Activated T-helper 1 cell treated with anti-CD3 and anti-CD28 coated beads, Interleukin-12 subunit alpha, Interleukin-12 subunit beta, Interleukin-2, Interleukin-4 antibody, amounts not matched to agents 30 ng/mL and 10 ng/mL and 1 ng/mL, durations not matched to agents 14 hours and 24 hours and 36 hours (primary cell): Measurements from ENCODE around the gene NUBP1. TPM values are rescaled to one million over a fixed set of nuclear protein-coding genes. Genes with fewer than 3 reads are reported as not detected.
"Not testable (repeated sequence)": the region's sequence is repeated elsewhere in the genome, so short reads cannot be mapped to it uniquely, and the experiment has no call there.

Experiments
- DNase-seq: peaks from one replicate; pipeline ENCODE4 v3.0.0; 2021; ENCODE audit warnings: low spot score
- H3K27ac Mint-ChIP-seq: one replicate; pipeline ENCODE4 v1.8.0; 2021; ENCODE audit warnings: mild to moderate bottlenecking, mixed read lengths
- H3K27me3 Mint-ChIP-seq: one replicate; pipeline ENCODE4 v1.8.0; 2022; ENCODE audit warnings: mild to moderate bottlenecking, moderate library complexity, mixed read lengths; ENCODE audit not compliant: insufficient read depth
- H3K36me3 Mint-ChIP-seq: one replicate; pipeline ENCODE4 v1.8.0; 2021; ENCODE audit warnings: low read depth, mixed read lengths
- H3K4me1 Mint-ChIP-seq: one replicate; pipeline ENCODE4 v1.8.0; 2021; ENCODE audit warnings: low read depth, mixed read lengths
- H3K4me3 Mint-ChIP-seq: one replicate; pipeline ENCODE4 v1.8.0; 2021; ENCODE audit warnings: mild to moderate bottlenecking, moderate library complexity, mixed read lengths
- H3K9me3 Mint-ChIP-seq: one replicate; pipeline ENCODE4 v1.8.0; 2021; ENCODE audit warnings: mixed read lengths
- intact Hi-C: fragments of 100-400 bp; cut with micrococcal nuclease; formaldehyde crosslinking; loops from one replicate; pipeline ENCODE4 v1.15.1; 2024
- total RNA-seq: library from RNA; stranded (reverse); gene quantifications from 2 replicates; pipeline ENCODE4 v1.2.3, GENCODE V29; 2022

The NUBP1 gene
- total RNA-seq, 1 donor from 2014 or later = 42.4 TPM

DNA sequence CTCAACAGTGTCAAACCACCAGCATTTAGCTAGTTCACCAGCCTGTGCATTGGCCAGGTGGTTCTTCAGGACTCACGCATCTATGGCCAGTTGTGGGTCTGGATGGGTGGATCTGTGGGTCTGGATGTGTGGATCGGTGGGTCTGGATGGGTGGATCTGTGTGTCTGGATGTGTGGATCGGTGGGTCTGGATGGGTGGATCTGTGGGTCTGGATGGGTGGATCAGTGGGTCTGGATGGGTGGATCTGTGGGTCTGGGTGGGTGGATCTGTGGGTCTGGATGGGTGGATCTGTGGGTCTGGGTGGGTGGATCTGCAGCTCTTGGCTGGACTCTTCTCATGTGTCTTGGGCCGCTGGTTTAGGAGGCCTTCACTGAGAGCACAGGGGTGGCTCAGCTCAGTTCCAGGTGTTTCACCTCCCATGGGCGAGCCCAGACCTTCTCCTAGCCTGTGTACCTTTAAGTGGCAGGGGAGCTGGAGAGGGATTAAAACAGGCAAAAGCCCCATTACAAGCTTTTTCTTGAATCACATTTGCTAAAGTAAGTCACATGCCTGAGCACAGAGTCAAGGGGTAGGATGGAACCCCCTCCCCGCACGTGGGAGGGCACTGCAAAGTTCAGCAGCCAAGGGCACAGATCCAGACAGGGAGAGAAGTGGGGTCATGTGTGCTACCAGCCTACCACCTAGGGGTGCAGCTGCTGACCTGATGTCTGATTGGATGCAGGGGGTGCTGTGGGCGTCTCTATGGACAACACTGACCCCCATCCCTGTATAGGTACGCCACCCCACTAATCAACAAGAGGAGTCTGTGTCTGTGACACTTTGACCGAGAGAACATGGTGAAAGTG, 3.4 kb upstream of the NUBP1 start:
- Mint-ChIP-seq H3K4me3 (no peak overlapping the region), H3K4me1 (peaks cover 53% of the 10 kb centered on the region), H3K27ac (peak overlapping the region; percentile 46), H3K27me3 (no peaks in the 10 kb centered on the region), H3K9me3 (no peaks in the 10 kb centered on the region), H3K36me3 (peaks cover 4% of the 10 kb centered on the region)
- intact Hi-C loops = loop anchor here (5.0 to 10.0 kb wide), 6 partner anchors 515 to 1943 kb away; partner anchors contain the start of genes CARHSP1, PMM2, RSL1D1 and SOCS1
- no peak for DNase-seq

- intact Hi-C loops = loop anchor here (5.0 to 10.0 kb wide), 5 partner anchors 514 to 1944 kb away; partner anchors contain the start of genes CARHSP1, PMM2, RSL1D1 and SOCS1
- Mint-ChIP-seq H3K36me3 (peaks cover 8% of the 10 kb centered on the region), H3K4me3 (no peak overlapping the region), H3K9me3 (no peaks in the 10 kb centered on the region), H3K27ac (no peak overlapping the region), H3K27me3 (no peaks in the 10 kb centered on the region), H3K4me1 (peaks cover 58% of the 10 kb centered on the region)
- no peak for DNase-seq
These were observed 2.8 kb upstream of the NUBP1 start for GRCh38 chr16:10740845-10741208.

GRCh38 chr16:10741249-10741648, 2.4 kb upstream of the NUBP1 start:
- DNase-seq, H3K4me3 Mint-ChIP-seq, H3K36me3 Mint-ChIP-seq, H3K9me3 Mint-ChIP-seq, H3K27ac Mint-ChIP-seq, H3K27me3 Mint-ChIP-seq: not testable (repeated sequence)
- peaks cover 62% of the 10 kb centered on the region for H3K4me1 Mint-ChIP-seq
- intact Hi-C loops = loop anchor here (5.0 to 10.0 kb wide), 5 partner anchors 514 to 1944 kb away; partner anchors contain the start of genes CARHSP1, PMM2, RSL1D1 and SOCS1

DNA sequence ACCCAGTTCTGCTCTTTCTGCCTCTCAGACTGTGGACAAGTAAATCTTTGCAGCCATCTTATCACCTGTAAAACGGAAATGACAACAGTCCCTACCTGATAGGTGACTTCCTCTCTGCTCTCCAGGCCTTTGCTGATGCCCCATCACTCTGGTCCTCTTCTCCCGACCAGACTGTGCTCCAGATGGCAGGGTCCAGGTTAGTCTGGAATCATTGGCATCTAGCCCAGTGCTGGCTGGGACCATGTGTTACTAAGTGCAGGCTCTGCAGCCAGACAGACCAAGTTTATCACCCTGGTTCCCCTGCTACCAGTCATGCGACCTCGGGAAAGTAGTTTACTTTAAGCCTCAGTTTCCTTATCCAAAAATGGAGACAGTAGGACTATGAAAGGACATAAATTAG, 1.8 kb upstream of the NUBP1 start:
- intact Hi-C loops = loop anchor here (5.0 to 10.0 kb wide), 5 partner anchors 513 to 1945 kb away; partner anchors contain the start of genes CARHSP1, PMM2, RSL1D1 and SOCS1
- Mint-ChIP-seq H3K27ac (no peak overlapping the region), H3K4me3 (no peak overlapping the region), H3K4me1 (peaks cover 64% of the 10 kb centered on the region), H3K36me3 (peaks cover 11% of the 10 kb centered on the region), H3K27me3 (no peaks in the 10 kb centered on the region), H3K9me3 (no peaks in the 10 kb centered on the region)
- no peak for DNase-seq

GRCh38 chr16:10743227-10743609, 424 bp upstream of the NUBP1 start:
- Mint-ChIP-seq H3K4me1 (peaks cover 59% of the 10 kb centered on the region), H3K36me3 (peaks cover 15% of the 10 kb centered on the region), H3K9me3 (no peaks in the 10 kb centered on the region), H3K4me3 (peak overlapping the region; percentile 87), H3K27ac (peak overlapping the region; percentile 93), H3K27me3 (no peaks in the 10 kb centered on the region)
- DNase-seq = no peak
- intact Hi-C loops = loop anchor here (1.0 to 10.0 kb wide), 6 partner anchors 512 to 1946 kb away; partner anchors contain the start of genes CARHSP1, HAPSTR1, PMM2 and RSL1D1

- H3K4me3 Mint-ChIP-seq = peak overlapping the region; percentile 87
- intact Hi-C loops = loop anchor here (1.0 to 10.0 kb wide), 10 partner anchors 68 to 1947 kb away; partner anchors contain the start of genes ATF7IP2, CARHSP1, CLEC16A and PMM2
- H3K9me3 Mint-ChIP-seq = no peaks in the 10 kb centered on the region
- H3K27me3 Mint-ChIP-seq = no peaks in the 10 kb centered on the region
- H3K36me3 Mint-ChIP-seq = peaks cover 18% of the 10 kb centered on the region
- H3K4me1 Mint-ChIP-seq = peaks cover 59% of the 10 kb centered on the region
- DNase-seq = no peak
- peak overlapping the region; percentile 93 for H3K27ac Mint-ChIP-seq
These were observed 858 bp downstream of the NUBP1 start for GRCh38 chr16:10744370-10745030.

DNA sequence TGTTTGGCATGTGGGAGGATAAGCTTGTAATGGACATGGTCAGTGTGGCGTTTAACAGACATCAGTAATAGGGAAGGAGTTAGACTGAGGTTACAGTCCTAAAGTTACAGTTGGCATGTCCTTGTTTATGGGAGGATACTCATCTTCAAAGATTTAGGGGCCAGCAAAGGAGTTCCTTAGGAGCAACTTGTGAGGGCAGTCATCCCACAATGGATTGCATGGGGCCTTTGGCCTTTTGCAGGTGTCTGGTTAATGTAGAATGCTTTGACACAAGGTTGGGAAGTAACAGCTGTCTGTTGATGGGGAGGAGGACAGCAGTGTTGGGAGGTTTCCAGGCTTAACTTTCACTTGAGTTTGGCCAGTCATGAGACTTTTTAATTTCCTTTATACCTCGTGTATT, 2.2 kb downstream of the NUBP1 start:
- intact Hi-C loops = loop anchor here (2.0 to 10.0 kb wide), 5 partner anchors 66 to 1881 kb away; partner anchors contain the start of genes ATF7IP2, CARHSP1 and SOCS1
- Mint-ChIP-seq H3K4me1 (peaks cover 51% of the 10 kb centered on the region), H3K36me3 (peaks cover 20% of the 10 kb centered on the region), H3K9me3 (no peaks in the 10 kb centered on the region), H3K27ac (peak overlapping the region; percentile 3), H3K4me3 (peak overlapping the region; percentile 5), H3K27me3 (no peaks in the 10 kb centered on the region)
- no peak for DNase-seq

- peaks cover 41% of the 10 kb centered on the region for H3K4me1 Mint-ChIP-seq
- H3K27me3 Mint-ChIP-seq = no peaks in the 10 kb centered on the region
- DNase-seq = no peak
- peak overlapping the region; percentile 8 for H3K27ac Mint-ChIP-seq
- intact Hi-C loops = no loop called here
- no peaks in the 10 kb centered on the region for H3K9me3 Mint-ChIP-seq
- H3K36me3 Mint-ChIP-seq = peaks cover 25% of the 10 kb centered on the region
- H3K4me3 Mint-ChIP-seq = no peak overlapping the region
These were observed 7.2 kb downstream of the NUBP1 start for GRCh38 chr16:10750793-10751192.

DNA sequence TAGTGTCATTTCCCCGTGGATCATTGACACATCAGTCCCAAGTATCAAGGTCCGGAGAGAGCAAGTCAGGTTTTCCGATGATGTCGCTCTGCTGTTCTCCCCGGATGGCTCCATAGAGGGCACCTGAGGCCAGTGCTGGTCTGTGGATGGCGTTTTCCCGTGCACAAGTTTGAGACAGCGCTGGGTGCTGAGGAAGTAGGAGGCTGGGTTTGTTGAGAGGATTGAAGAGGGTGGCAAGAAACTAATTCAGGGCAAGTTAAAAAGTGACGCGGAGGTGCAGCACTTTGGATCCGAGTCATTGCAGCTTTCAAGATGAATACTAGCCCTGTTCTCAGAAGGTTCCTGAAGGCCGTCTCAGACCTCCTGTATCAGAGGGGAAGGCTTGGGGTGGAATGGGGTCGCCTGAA, 7.7 kb downstream of the NUBP1 start:
- Mint-ChIP-seq H3K36me3 (peaks cover 25% of the 10 kb centered on the region), H3K9me3 (no peaks in the 10 kb centered on the region), H3K4me3 (no peak overlapping the region), H3K27ac (no peak overlapping the region), H3K27me3 (no peaks in the 10 kb centered on the region), H3K4me1 (peaks cover 37% of the 10 kb centered on the region)
- intact Hi-C loops = no loop called here
- no peak for DNase-seq

- intact Hi-C loops = no loop called here
- peaks cover 32% of the 10 kb centered on the region for H3K4me1 Mint-ChIP-seq
- no peak overlapping the region for H3K27ac Mint-ChIP-seq
- H3K27me3 Mint-ChIP-seq = no peaks in the 10 kb centered on the region
- no peaks in the 10 kb centered on the region for H3K9me3 Mint-ChIP-seq
- H3K36me3 Mint-ChIP-seq = peaks cover 19% of the 10 kb centered on the region
- DNase-seq = no peak
- no peak overlapping the region for H3K4me3 Mint-ChIP-seq
These were observed 9.3 kb downstream of the NUBP1 start for GRCh38 chr16:10752843-10753523.

- no peak overlapping the region for H3K4me3 Mint-ChIP-seq
- peaks cover 20% of the 10 kb centered on the region for H3K36me3 Mint-ChIP-seq
- no peak overlapping the region for H3K27ac Mint-ChIP-seq
- H3K4me1 Mint-ChIP-seq = peaks cover 29% of the 10 kb centered on the region
- no peaks in the 10 kb centered on the region for H3K27me3 Mint-ChIP-seq
- no peaks in the 10 kb centered on the region for H3K9me3 Mint-ChIP-seq
- intact Hi-C loops = no loop called here
- DNase-seq = no peak
These were observed 10.0 kb downstream of the NUBP1 start for GRCh38 chr16:10753670-10754069.

- Mint-ChIP-seq H3K27ac (peak overlapping the region; percentile 52), H3K4me3 (no peak overlapping the region), H3K36me3 (peaks cover 24% of the 10 kb centered on the region), H3K9me3 (no peaks in the 10 kb centered on the region), H3K4me1 (peaks cover 18% of the 10 kb centered on the region), H3K27me3 (no peaks in the 10 kb centered on the region)
- intact Hi-C loops = no loop called here
- DNase-seq = no peak
These were observed 11.3 kb downstream of the NUBP1 start for GRCh38 chr16:10754941-10755340.
